HFF-Myc (cell line): ENCODE data around the gene KRTAP12-1.

Source experiments
- DNase-seq: peaks from one replicate; pipeline ENCODE4 v3.0.0-alpha.2; 2011; ENCODE audit warnings: low read depth; ENCODE audit errors: extremely low read depth
- H3K4me3 ChIP-seq: replicated peaks from 2 replicates; pipeline ENCODE4 v1.5.1; 2011; ENCODE audit warnings: low read depth, mild to moderate bottlenecking, control low read depth, low read length
- CTCF ChIP-seq: IDR thresholded peaks from 2 replicates; pipeline ENCODE4 v1.5.1; 2012; ENCODE audit warnings: mild to moderate bottlenecking, low read depth, low read length, control low read depth; ENCODE audit errors: missing control alignments

The KRTAP12-1 gene

DNA sequence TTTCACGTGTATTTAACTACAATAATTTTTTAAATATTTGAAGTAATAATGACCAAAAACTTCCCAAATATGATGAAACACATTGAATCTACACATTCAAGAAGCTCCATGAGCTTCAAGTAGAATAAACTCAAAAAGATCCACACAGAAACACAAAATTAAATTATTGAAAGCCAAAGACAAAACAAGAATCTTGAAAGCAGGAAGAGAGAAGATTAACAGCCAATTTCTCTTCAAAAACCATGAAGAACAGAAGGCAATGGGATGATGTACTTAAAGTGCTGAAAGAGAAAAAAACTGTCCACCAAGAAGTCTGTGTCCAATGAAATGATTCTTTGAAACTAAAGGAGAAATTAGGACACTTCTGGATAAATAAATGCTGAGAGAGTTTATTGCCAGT lies 49.9 kb downstream of the KRTAP12-1 start:
- H3K4me3 ChIP-seq: no peak overlapping the region
- DNase-seq: no peak
- TF ChIP-seq CTCF: no peak
